PFSK-1 (cell line): ENCODE data around the gene FCHSD1. TPM values are rescaled to one million over a fixed set of nuclear protein-coding genes. Genes with fewer than 3 reads are reported as not detected.

Experiments used
- FOXP2 ChIP-seq: optimal IDR thresholded peaks from 2 replicates; pipeline ENCODE3; 2011; ENCODE audit warnings: borderline replicate concordance, control low read depth, inconsistent platforms; ENCODE audit not compliant: insufficient read depth; ENCODE audit errors: extremely low read length, extremely low read depth
- POLR2AphosphoS5 ChIP-seq: IDR thresholded peaks from 2 replicates; pipeline ENCODE4 v1.6.1; 2012; ENCODE audit warnings: low read depth, mild to moderate bottlenecking, control low read depth, low read length, moderate library complexity
- REST ChIP-seq, 2 experiments: IDR thresholded peaks; 2 replicates each; pipeline versions ENCODE4 v1.6.1 to v1.8.0; 2011 to 2012; ENCODE audit warnings: low read depth in 2 of 2, low read length in 2 of 2, control low read depth in 1 of 2, inconsistent platforms in 1 of 2, mild to moderate bottlenecking in 1 of 2, moderate library complexity in 1 of 2; ENCODE audit not compliant: insufficient read depth in 1 of 2
- SIN3A ChIP-seq: IDR thresholded peaks from 2 replicates; pipeline ENCODE4 v1.6.1; 2012; ENCODE audit warnings: mild to moderate bottlenecking, low read length, moderate library complexity, borderline replicate concordance; ENCODE audit not compliant: insufficient read depth
- TAF1 ChIP-seq: IDR thresholded peaks from 2 replicates; pipeline ENCODE4 v1.6.1; 2012; ENCODE audit warnings: low read length, control low read depth, borderline replicate concordance; ENCODE audit not compliant: insufficient read depth
- polyA plus RNA-seq: library from polyadenylated mRNA; unstranded; fragments of >200 nt; gene quantifications from one replicate; pipeline ENCODE4 v1.2.1, GENCODE V29; 2012; ENCODE audit warnings: low read depth, missing spikeins; ENCODE audit not compliant: insufficient read length

FCHSD1 gene
- 25.6 TPM for polyA plus RNA-seq

GRCh38 chr5:141650851-141651727 lies at the start of gene FCHSD1:
Gene FCHSD1, minus strand, starts transcription at chr5:141651418. Its CDS starts 50 bp downstream, at chr5:141651368.
- TF ChIP-seq TAF1 (0 out of 2 replicates have a peak, but pooled peaks have one; percentile 20), REST (IDR thresholded peaks at IDR 0.05; ENCODE audit: insufficient read depth in 1 of 2, low read depth in 2 of 2, low read length in 2 of 2) (no peak), FOXP2 (no peak), POLR2AphosphoS5 (peak; percentile 71)

- no peak for TF ChIP-seq TAF1
These were observed 46.4 kb upstream of the FCHSD1 start for GRCh38 chr5:141697586-141697985.

- TF ChIP-seq SIN3A (no peak), REST (IDR thresholded peaks at IDR 0.05; ENCODE audit: insufficient read depth in 1 of 2, low read depth in 2 of 2, low read length in 2 of 2) (no peak), POLR2AphosphoS5 (no peak), TAF1 (no peak), FOXP2 (no peak)
These were observed 45.2 kb upstream of the FCHSD1 start for GRCh38 chr5:141696431-141696830.

- peak; percentile 30; the same call in 1 of the 2 replicates for TF ChIP-seq TAF1
- peak; percentile 19; the same call in 1 of the 2 replicates for TF ChIP-seq SIN3A
- peak in 1 of 2 experiments; percentile 48; a peak in 1 of 4 replicates for TF ChIP-seq REST (IDR thresholded peaks at IDR 0.05; ENCODE audit: insufficient read depth in 1 of 2, low read depth in 2 of 2, low read length in 2 of 2)
- no peak for TF ChIP-seq FOXP2
- no peak for TF ChIP-seq POLR2AphosphoS5
These were observed 44.5 kb upstream of the FCHSD1 start for GRCh38 chr5:141695627-141696215.

GRCh38 chr5:141694479-141694878 lies 43.3 kb upstream of the FCHSD1 start:
- no peak for TF ChIP-seq SIN3A
- TF ChIP-seq FOXP2: no peak
- no peak for TF ChIP-seq REST (IDR thresholded peaks at IDR 0.05; ENCODE audit: insufficient read depth in 1 of 2, low read depth in 2 of 2, low read length in 2 of 2)
- TF ChIP-seq POLR2AphosphoS5: no peak
- TF ChIP-seq TAF1: no peak
